NCI-H524 (cell line): ENCODE measurements around the gene IQSEC1.

Source experiments
- DNase-seq, 2 experiments: peaks; one replicate each; lab custom pipeline; 2025; lab: John Stamatoyannopoulos, UW

Gene IQSEC1

GRCh38 chr3:12908136-12908730, 165.0 kb downstream of the IQSEC1 start:
- no peak for DNase-seq

GRCh38 chr3:12907729-12908128, 165.5 kb downstream of the IQSEC1 start:
- DNase-seq = no peak

- DNase-seq = no peak
These were observed 165.9 kb downstream of the IQSEC1 start for GRCh38 chr3:12907296-12907695.

GRCh38 chr3:12906916-12907290, 166.3 kb downstream of the IQSEC1 start:
- no peak for DNase-seq

GRCh38 chr3:12906141-12906915, 166.9 kb downstream of the IQSEC1 start:
- DNase-seq = no peak

GRCh38 chr3:12905316-12906071, 167.7 kb downstream of the IQSEC1 start:
- DNase-seq = no peak

GRCh38 chr3:12904951-12905315, 168.3 kb downstream of the IQSEC1 start:
- no peak for DNase-seq

GRCh38 chr3:12903881-12904280, 169.3 kb downstream of the IQSEC1 start:
- DNase-seq = no peak

GRCh38 chr3:12903000-12903800, 170.0 kb downstream of the IQSEC1 start:
- DNase-seq = no peak

- no peak for DNase-seq
These were observed 170.8 kb downstream of the IQSEC1 start for GRCh38 chr3:12902181-12902999.

GRCh38 chr3:12901623-12902045, 171.6 kb downstream of the IQSEC1 start:
- DNase-seq = peak in 1 of 2 experiments; percentile 31

- DNase-seq = no peak
These were observed 172.3 kb downstream of the IQSEC1 start for GRCh38 chr3:12900885-12901411.

GRCh38 chr3:12898965-12899755, 174.1 kb downstream of the IQSEC1 start:
- no peak for DNase-seq

GRCh38 chr3:12898290-12898964, 174.8 kb downstream of the IQSEC1 start:
- DNase-seq = no peak

- DNase-seq = peak in 1 of 2 experiments; percentile 65
These were observed 175.6 kb downstream of the IQSEC1 start for GRCh38 chr3:12897381-12898289.

GRCh38 chr3:12896063-12896985, 176.9 kb downstream of the IQSEC1 start:
- DNase-seq = no peak

- DNase-seq = no peak
These were observed 177.7 kb downstream of the IQSEC1 start for GRCh38 chr3:12895391-12896062.
